NCI-H1417 treated with DMSO at 0.1 percent for 48 hours (cell line): ENCODE data around the gene FAM210A.

ENCODE experiments used
- DNase-seq: peaks from one replicate; lab custom pipeline; 2025; lab: John Stamatoyannopoulos, UW

FAM210A gene

GRCh38 chr18:13621446-13621849 is 104.9 kb downstream of the FAM210A start:
- no peak for DNase-seq

DNA sequence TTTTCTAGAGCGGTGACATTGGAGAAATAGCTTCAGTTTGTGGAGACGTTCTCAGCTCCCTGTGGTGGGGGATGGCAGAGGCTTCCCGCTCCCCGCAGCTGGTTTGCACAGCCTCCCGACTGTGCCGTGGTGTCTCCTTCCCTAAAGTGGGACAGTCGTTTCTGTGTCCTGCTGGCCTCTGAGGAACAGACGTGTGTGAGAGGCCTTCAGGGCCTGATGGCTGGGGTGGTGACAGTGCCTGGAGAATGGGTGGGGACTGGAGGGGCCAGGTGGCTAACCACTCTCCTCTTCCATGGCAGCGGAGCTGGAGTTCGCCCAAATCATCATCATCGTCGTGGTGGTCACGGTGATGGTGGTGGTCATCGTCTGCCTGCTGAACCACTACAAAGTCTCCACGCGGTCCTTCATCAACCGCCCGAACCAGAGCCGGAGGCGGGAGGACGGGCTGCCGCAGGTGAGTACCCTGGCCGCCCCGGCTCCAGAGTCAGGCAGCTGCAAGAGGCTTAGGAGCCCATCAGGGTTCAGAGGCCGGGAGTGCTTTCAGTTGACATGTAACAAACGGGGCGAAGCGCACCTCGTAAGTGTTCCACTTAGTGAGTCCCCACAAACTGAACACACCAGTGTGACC is 105.4 kb downstream of the FAM210A start:
- no peak for DNase-seq

DNA sequence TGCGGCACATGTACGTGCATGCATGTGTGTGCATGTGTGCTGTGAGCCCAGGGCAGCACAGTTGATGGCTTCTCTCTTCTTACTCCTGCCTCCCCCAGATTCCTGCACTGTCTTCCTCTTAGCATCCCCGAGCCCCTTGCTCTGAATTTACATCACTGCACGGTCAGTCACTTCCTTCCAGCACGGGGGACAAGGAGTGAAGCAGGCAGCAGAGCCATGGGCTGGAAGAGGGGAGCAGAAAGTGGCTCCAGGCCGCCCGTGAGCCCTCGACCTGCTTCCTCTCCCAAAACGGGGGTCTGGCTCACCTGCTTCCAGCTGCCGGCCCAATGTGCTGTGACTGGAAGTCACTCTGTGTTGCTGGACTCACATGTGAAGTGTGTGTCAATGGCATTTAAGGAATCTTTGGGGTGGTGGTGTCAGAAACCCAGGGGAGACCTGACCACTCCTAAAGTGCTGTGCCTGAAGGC is 106.1 kb downstream of the FAM210A start:
- DNase-seq = no peak

DNA sequence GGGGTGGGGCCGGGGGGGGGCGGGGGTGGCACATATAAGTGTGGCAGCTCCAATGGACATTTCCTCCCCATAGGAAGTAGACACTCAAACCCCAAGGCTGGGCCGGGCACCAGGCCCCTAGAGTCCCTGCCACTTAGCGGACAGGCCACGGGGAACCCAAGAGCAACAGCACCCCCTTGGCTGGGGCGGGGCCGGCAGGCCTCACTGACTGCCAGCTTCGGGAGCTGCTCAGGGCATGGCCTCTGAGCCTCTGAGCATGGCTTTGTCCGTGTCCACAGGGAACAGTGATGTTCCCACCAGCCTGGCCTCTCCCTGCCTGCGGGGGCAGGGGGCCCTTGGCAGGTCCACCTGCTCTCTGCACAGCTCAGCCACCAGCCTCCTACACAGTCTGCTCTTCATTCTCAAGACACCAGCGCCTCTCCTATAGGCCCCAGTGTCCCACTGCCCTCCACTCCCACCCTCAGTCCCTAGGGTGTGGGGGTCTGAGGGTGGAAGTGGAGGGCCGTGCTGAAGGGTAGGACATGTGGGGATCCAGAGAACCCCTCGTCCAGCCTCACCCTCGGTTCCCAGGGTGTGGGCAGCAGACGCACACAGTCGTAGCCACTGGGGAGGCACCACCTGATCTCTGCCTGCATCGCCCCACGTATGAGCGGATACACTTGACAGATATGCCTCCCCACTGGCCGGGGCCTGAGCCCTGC is 106.7 kb downstream of the FAM210A start:
- no peak for DNase-seq

GRCh38 chr18:13618760-13619438 is 107.5 kb downstream of the FAM210A start:
- DNase-seq = no peak

- no peak for DNase-seq
Measured at GRCh38 chr18:13617826-13618515, 108.4 kb downstream of the FAM210A start.

DNA sequence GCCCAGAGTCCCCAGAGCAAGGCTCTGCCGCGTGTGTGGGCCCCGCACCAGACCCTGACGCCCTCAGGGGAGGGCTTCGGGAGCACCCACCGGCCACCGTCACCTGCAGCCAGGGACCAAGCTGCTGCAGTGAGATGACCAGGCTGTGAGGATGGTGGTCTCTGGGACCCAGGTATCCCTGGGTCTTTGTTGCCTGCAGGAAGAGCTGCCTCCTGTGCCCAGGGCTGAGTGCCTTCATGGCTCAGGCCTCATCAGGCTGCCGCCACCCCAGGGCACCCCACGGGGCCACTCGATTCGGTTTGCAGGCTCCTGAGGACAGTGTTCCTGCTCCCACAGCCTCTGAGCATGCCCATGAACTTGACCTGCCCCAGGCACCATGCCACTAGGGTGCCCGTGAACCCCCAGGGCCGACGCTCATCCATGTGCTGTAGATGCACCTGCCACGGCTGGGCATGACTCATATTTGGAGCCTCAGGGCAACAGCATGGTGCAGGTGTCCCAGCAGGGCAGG is 109.8 kb downstream of the FAM210A start:
- DNase-seq = no peak

- no peak for DNase-seq
Measured at GRCh38 chr18:13616041-13616440, 110.3 kb downstream of the FAM210A start.

DNA sequence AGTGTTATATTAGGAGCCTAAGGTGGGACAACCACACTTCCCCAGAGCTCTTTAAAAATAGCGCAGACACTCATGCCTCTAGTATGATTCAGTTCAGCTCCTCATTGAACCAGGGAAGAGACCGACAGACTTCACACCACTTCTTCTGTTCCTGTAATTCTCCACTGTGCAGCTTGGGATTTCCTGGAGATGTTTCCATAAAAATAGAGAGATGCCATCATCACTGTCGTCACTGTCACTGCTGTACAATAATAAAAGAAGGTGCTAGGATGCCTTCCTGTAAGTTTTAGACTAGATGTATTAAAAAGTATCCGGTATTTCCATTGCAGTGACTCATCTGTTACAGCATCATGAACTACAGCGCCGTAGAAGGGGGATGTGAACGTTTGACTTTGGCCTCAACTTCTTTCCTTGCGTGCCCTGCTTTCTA is 110.9 kb downstream of the FAM210A start:
- no peak for DNase-seq

DNA sequence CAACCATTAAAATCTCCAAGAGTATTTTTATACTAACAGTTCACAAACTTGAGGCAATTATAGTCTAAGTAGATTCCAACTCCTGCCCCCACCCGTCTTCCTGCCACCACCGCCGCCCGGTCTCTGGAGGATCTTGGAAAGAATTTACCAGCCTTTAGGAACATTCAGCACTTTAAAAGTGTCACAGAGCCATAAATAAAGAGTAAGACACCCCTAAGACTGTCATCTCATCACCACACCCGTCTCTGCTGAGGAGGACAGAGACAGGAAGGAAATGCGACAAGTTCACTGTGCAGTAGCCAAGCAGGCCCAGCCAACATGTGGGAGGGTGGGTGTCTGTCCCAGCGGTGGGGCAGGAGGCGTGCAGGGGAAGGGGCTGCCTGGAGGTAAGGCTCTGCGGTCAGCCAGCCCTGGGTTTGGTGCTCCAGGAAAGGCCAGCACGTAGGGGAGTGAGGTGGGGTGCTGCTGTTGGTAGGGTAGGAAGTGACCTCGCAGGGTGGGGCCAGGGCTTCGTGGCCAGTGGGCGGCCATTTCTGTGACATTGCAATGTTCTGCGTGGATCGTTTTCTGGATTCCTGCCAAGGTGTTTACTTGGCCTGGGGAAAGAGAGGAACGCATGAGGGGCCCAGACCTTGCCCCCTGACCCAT is 111.6 kb downstream of the FAM210A start:
- no peak for DNase-seq

DNA sequence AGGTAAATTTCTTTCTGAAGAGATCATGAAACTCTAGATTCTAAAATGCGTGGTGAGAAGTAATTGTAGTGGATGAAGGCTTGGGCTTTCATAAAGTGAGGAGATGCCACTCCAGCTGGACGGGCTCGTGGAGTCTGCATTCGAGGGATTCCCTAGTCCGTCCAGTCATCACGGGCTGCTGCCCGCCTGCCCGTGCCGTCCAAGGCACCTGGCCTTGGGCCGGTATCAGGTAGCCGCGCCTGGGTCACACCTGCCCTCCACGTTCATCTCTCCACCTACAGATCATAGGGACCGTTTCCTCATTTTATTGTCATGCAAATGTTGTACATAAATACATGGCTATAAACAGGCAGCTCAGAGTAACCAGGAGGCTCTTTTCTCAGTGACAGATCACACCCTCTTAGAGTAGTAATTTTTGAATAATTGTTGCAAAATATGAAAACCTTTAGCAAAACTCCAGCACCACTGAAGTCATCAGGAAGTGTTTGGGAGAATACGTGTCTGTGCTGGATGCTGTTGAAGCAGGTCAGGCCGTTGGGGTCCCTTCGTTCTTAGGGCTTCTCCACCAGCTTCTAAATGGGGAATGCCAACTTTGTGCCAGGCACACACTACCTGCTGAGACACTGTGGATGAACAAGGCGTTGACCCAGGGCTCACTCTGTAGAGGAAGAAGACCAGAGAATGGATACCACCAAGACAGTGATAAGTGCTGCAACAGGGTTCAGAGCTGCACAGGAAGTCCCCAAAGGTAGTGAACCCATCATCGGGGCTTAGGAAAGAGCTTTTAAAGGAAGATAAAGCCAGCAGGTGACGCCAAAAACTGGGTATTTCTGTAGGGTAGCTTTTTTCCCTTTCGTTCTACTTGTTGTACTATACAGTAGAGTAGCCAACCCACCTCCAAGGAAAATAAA is 112.5 kb downstream of the FAM210A start:
- no peak for DNase-seq
